HG03095 (cell line): ENCODE results near the gene PRKCB.
"Not testable (repeated sequence)": the region's sequence is repeated elsewhere in the genome, so short reads cannot be mapped to it uniquely, and the experiment has no call there.

Source experiments
- ATAC-seq: cut with Tn5 transposase; IDR thresholded peaks from one replicate; pipeline ENCODE4 v1.9.1; 2021; ENCODE audit warnings: moderate library complexity; ENCODE audit not compliant: unreplicated experiment

Gene PRKCB

GRCh38 chr16:24075302-24075701 is 239.5 kb downstream of the PRKCB start:
- ATAC-seq, result no peak

- ATAC-seq, result peak; percentile 58
Measured at GRCh38 chr16:24075931-24076716, 240.3 kb downstream of the PRKCB start.

GRCh38 chr16:24077292-24077691 is 241.5 kb downstream of the PRKCB start:
- no peak for ATAC-seq

GRCh38 chr16:24077966-24078365 is 242.2 kb downstream of the PRKCB start:
- no peak for ATAC-seq

GRCh38 chr16:24085666-24086065 is 249.9 kb downstream of the PRKCB start:
- ATAC-seq, result no peak

GRCh38 chr16:24087891-24088410 is 252.2 kb downstream of the PRKCB start:
- ATAC-seq, result no peak

- ATAC-seq, result no peak
Measured at GRCh38 chr16:24088767-24089166, 253.0 kb downstream of the PRKCB start.

GRCh38 chr16:24091125-24091524 is 255.3 kb downstream of the PRKCB start:
- no peak for ATAC-seq

GRCh38 chr16:24093049-24093448 is 257.3 kb downstream of the PRKCB start:
- no peak for ATAC-seq

GRCh38 chr16:24094660-24095059 is 258.9 kb downstream of the PRKCB start:
- ATAC-seq, result no peak

- ATAC-seq, result no peak
Measured at GRCh38 chr16:24098896-24099295, 263.1 kb downstream of the PRKCB start.

GRCh38 chr16:24101431-24101830 is 265.6 kb downstream of the PRKCB start:
- ATAC-seq, result no peak

- ATAC-seq, result no peak
Measured at GRCh38 chr16:24102209-24102660, 266.5 kb downstream of the PRKCB start.

GRCh38 chr16:24105471-24105870 is 269.7 kb downstream of the PRKCB start:
- ATAC-seq, result not testable (repeated sequence)

GRCh38 chr16:24108090-24108489 is 272.3 kb downstream of the PRKCB start:
- ATAC-seq, result not testable (repeated sequence)

GRCh38 chr16:24111724-24112302 is 276.0 kb downstream of the PRKCB start:
- ATAC-seq, result no peak

- ATAC-seq, result no peak
Measured at GRCh38 chr16:24113115-24113745, 277.4 kb downstream of the PRKCB start.

- ATAC-seq, result no peak
Measured at GRCh38 chr16:24114876-24115275, 279.1 kb downstream of the PRKCB start.

- no peak for ATAC-seq
Measured at GRCh38 chr16:24116046-24116776, 280.4 kb downstream of the PRKCB start.

GRCh38 chr16:24116989-24117388 is 281.2 kb downstream of the PRKCB start:
- no peak for ATAC-seq

GRCh38 chr16:24117680-24118079 is 281.9 kb downstream of the PRKCB start:
- ATAC-seq, result no peak
